GM23338 (cell line): ENCODE results near the gene NIM1K. TPM values are rescaled to one million over a fixed set of nuclear protein-coding genes. Genes with fewer than 3 reads are reported as not detected.

ENCODE experiments used
- ATAC-seq: fragments of 200-7000 bp; cut with Tn5 transposase; 3 replicates; pipeline ENCODE4 v1.9.1; 2020
- DNase-seq: peaks from one replicate; pipeline ENCODE4 v3.0.0-alpha.2; 2015; ENCODE audit warnings: low spot score
- H2AFZ ChIP-seq: fragments of 200-600 bp; sonication (generic); 2 replicates; pipeline ENCODE4 v1.8.0; 2016; ENCODE audit warnings: antibody characterized with exemption, mild to moderate bottlenecking, moderate library complexity
- H3F3A ChIP-seq: fragments of 200-600 bp; sonication (generic); replicated peaks from 2 replicates; pipeline ENCODE4 v1.8.0; 2017; ENCODE audit warnings: antibody characterized with exemption, mixed run types, low read depth
- H3K27ac ChIP-seq: fragments of 200-600 bp; sonication (generic); 2 replicates; pipeline ENCODE4 v1.6.1; 2016; ENCODE audit warnings: low read depth
- H3K27me3 ChIP-seq: fragments of 200-600 bp; sonication (generic); 2 replicates; pipeline ENCODE4 v1.8.0; 2016; ENCODE audit warnings: mild to moderate bottlenecking, mixed run types, moderate library complexity; ENCODE audit not compliant: insufficient read depth
- H3K36me3 ChIP-seq: fragments of 200-600 bp; sonication (generic); 2 replicates; pipeline ENCODE4 v1.8.0; 2016; ENCODE audit warnings: mild to moderate bottlenecking; ENCODE audit not compliant: insufficient read depth
- H3K4me1 ChIP-seq: fragments of 200-600 bp; sonication (generic); 2 replicates; pipeline ENCODE4 v1.8.0; 2016; ENCODE audit warnings: mild to moderate bottlenecking, moderate library complexity; ENCODE audit not compliant: insufficient read depth
- H3K4me2 ChIP-seq: fragments of 200-600 bp; sonication (generic); 2 replicates; pipeline ENCODE4 v1.7.1; 2017; ENCODE audit warnings: mixed run types
- H3K4me3 ChIP-seq: fragments of 200-600 bp; sonication (generic); 2 replicates; pipeline ENCODE4 v1.6.1; 2016; ENCODE audit warnings: mixed run types
- H3K79me2 ChIP-seq: fragments of 200-600 bp; sonication (generic); replicated peaks from 2 replicates; pipeline ENCODE4 v1.8.0; 2017; ENCODE audit warnings: mild to moderate bottlenecking; ENCODE audit not compliant: insufficient read depth
- H3K9me2 ChIP-seq: fragments of 200-600 bp; sonication (generic); 2 replicates; pipeline ENCODE4 v1.8.0; 2017; ENCODE audit not compliant: insufficient read depth
- H4K20me1 ChIP-seq: fragments of 200-600 bp; sonication (generic); replicated peaks from 2 replicates; pipeline ENCODE4 v1.8.0; 2017; ENCODE audit warnings: mild to moderate bottlenecking; ENCODE audit not compliant: insufficient read depth
- H3K27ac Mint-ChIP-seq: 2 replicates; pipeline ENCODE4 v1.8.0; 2020; ENCODE audit warnings: inconsistent platforms, mild to moderate bottlenecking, moderate library complexity, mixed read lengths
- H3K27me3 Mint-ChIP-seq: 3 replicates; pipeline ENCODE4 v1.8.0; 2022; ENCODE audit warnings: low read depth, mild to moderate bottlenecking, moderate library complexity, mixed read lengths, inconsistent platforms; ENCODE audit not compliant: insufficient read depth, poor library complexity
- H3K36me3 Mint-ChIP-seq: 3 replicates; pipeline ENCODE4 v1.8.0; 2021; ENCODE audit warnings: low read depth, mild to moderate bottlenecking, inconsistent platforms, moderate library complexity, mixed read lengths
- H3K4me1 Mint-ChIP-seq: 3 replicates; pipeline ENCODE4 v1.8.0; 2020; ENCODE audit warnings: mild to moderate bottlenecking, inconsistent platforms, mixed read lengths
- H3K4me3 Mint-ChIP-seq: 3 replicates; pipeline ENCODE4 v1.8.0; 2021; ENCODE audit warnings: moderate library complexity, mild to moderate bottlenecking, inconsistent platforms, mixed read lengths
- H3K9me3 Mint-ChIP-seq: 3 replicates; pipeline ENCODE4 v1.8.0; 2020; ENCODE audit warnings: moderate library complexity, mild to moderate bottlenecking, inconsistent platforms, mixed read lengths
- CREB1 ChIP-seq: fragments of 250-450 bp; sonication (Bioruptor Pico); IDR thresholded peaks from 2 replicates; pipeline ENCODE4 v1.5.0; 2020; ENCODE audit warnings: low read depth, mild to moderate bottlenecking, moderate library complexity
- EZH2 ChIP-seq: fragments of 200-600 bp; sonication (generic); IDR thresholded peaks from one replicate; pipeline ENCODE4 v1.8.0; 2017; ENCODE audit warnings: antibody characterized with exemption, mild to moderate bottlenecking, low read depth; ENCODE audit not compliant: unreplicated experiment
- EZH2phosphoT487 ChIP-seq: fragments of 200-600 bp; sonication (generic); IDR thresholded peaks from one replicate; pipeline ENCODE4 v1.8.1; 2018; ENCODE audit warnings: antibody characterized with exemption; ENCODE audit not compliant: unreplicated experiment
- JUNB ChIP-seq: IDR thresholded peaks from one replicate; pipeline ENCODE4 v1.6.1; 2016; ENCODE audit warnings: antibody characterized with exemption; ENCODE audit not compliant: unreplicated experiment
- NANOG ChIP-seq: IDR thresholded peaks from 2 replicates; pipeline ENCODE4 v1.6.1; 2016; ENCODE audit warnings: antibody characterized with exemption, borderline replicate concordance
- POLR2AphosphoS5 ChIP-seq: IDR thresholded peaks from 2 replicates; pipeline ENCODE4 v1.6.1; 2016; ENCODE audit warnings: antibody characterized with exemption, low read depth
- STAT1 ChIP-seq: IDR thresholded peaks from one replicate; pipeline ENCODE4 v1.6.1; 2016; ENCODE audit warnings: antibody characterized with exemption; ENCODE audit not compliant: unreplicated experiment
- ZNF114 ChIP-seq: fragments of 250-450 bp; sonication (Bioruptor Pico); IDR thresholded peaks from 2 replicates; pipeline ENCODE4 v1.5.0; 2020; ENCODE audit warnings: mild to moderate bottlenecking, moderate library complexity
- ZNF331 ChIP-seq: fragments of 250-450 bp; sonication (Bioruptor Pico); IDR thresholded peaks from 2 replicates; pipeline ENCODE4 v1.5.0; 2020; ENCODE audit warnings: low read depth, mild to moderate bottlenecking, moderate library complexity
- polyA plus RNA-seq: library from polyadenylated mRNA; unstranded; fragments of >200 nt; fragmentation: Nextera tagmentation; extraction: Ambion mirVana; gene quantifications from 2 replicates; pipeline ENCODE4 v1.2.1, GENCODE V29; 2016
- total RNA-seq: library from RNA; depleted of rRNA; stranded (reverse); fragments of >200 nt; shearing (Covaris generic); gene quantifications from 2 replicates; pipeline ENCODE4 v1.2.3, GENCODE V29; 2014
- TF ChIP-seq, protein P1 (sequence below): IDR thresholded peaks from one replicate; pipeline ENCODE4 v1.6.1; 2018; ENCODE audit warnings: antibody characterized with exemption; ENCODE audit not compliant: unreplicated experiment
- TF ChIP-seq, protein P2 (sequence below): fragments of 250-450 bp; sonication (Bioruptor Pico); IDR thresholded peaks from 2 replicates; pipeline ENCODE4 v1.5.0; 2020; ENCODE audit warnings: mild to moderate bottlenecking, moderate library complexity
- TF ChIP-seq, protein P3 (sequence below): IDR thresholded peaks from 2 replicates; pipeline ENCODE4 v1.6.1; 2016; ENCODE audit warnings: antibody characterized with exemption
- TF ChIP-seq, protein P4 (sequence below), 2 experiments: fragments of 200-600 bp in 1 of 2; sonication (generic) in 1 of 2; conservative IDR thresholded peaks; 2 replicates each; pipeline versions ENCODE4 v1.5.1 to v1.6.1; 2016 to 2017; ENCODE audit warnings: antibody characterized with exemption in 2 of 2, low read depth in 2 of 2, mild to moderate bottlenecking in 2 of 2, moderate library complexity in 1 of 2

The NIM1K gene
- total and polyA plus RNA-seq, 2 experiments from 2014 or later = not detected

DNA sequence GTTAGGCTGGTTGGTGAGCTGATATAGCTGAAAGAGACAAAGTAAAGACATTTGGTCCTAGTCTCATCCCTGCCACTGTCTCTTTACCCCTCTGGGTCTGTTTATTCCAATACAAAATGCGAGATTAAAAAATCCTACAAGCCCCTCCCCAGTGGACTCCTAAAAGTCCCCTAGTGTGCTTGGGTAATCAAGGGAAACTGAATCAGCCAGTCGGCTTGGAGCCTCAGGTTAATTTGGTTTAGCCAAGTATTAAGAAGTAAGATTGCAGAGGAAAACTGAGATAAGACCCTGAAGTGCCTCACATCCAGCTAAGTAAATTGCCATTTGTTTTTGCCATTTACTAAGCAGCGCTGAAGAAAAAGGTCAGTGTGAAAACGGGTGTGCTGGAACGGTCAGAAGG is 10.4 kb downstream of the NIM1K start:
- H3K4me3 ChIP-seq = no peak overlapping the region
- H3K36me3 Mint-ChIP-seq = no peaks in the 10 kb centered on the region
- ATAC-seq (no peak), DNase-seq (no peak)
- no peak overlapping the region for H3K4me2 ChIP-seq
- no peaks in the 10 kb centered on the region for H3K36me3 ChIP-seq
- H3K4me3 Mint-ChIP-seq = no peak overlapping the region
- no peaks in the 10 kb centered on the region for H3K4me1 ChIP-seq
- no peaks in the 10 kb centered on the region for H3K9me2 ChIP-seq
- TF ChIP-seq, protein P1, sequence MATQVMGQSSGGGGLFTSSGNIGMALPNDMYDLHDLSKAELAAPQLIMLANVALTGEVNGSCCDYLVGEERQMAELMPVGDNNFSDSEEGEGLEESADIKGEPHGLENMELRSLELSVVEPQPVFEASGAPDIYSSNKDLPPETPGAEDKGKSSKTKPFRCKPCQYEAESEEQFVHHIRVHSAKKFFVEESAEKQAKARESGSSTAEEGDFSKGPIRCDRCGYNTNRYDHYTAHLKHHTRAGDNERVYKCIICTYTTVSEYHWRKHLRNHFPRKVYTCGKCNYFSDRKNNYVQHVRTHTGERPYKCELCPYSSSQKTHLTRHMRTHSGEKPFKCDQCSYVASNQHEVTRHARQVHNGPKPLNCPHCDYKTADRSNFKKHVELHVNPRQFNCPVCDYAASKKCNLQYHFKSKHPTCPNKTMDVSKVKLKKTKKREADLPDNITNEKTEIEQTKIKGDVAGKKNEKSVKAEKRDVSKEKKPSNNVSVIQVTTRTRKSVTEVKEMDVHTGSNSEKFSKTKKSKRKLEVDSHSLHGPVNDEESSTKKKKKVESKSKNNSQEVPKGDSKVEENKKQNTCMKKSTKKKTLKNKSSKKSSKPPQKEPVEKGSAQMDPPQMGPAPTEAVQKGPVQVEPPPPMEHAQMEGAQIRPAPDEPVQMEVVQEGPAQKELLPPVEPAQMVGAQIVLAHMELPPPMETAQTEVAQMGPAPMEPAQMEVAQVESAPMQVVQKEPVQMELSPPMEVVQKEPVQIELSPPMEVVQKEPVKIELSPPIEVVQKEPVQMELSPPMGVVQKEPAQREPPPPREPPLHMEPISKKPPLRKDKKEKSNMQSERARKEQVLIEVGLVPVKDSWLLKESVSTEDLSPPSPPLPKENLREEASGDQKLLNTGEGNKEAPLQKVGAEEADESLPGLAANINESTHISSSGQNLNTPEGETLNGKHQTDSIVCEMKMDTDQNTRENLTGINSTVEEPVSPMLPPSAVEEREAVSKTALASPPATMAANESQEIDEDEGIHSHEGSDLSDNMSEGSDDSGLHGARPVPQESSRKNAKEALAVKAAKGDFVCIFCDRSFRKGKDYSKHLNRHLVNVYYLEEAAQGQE = no peak
- TF ChIP-seq ZNF331 (CRISPR knock-in tag) = no peak
- TF ChIP-seq, protein P2, sequence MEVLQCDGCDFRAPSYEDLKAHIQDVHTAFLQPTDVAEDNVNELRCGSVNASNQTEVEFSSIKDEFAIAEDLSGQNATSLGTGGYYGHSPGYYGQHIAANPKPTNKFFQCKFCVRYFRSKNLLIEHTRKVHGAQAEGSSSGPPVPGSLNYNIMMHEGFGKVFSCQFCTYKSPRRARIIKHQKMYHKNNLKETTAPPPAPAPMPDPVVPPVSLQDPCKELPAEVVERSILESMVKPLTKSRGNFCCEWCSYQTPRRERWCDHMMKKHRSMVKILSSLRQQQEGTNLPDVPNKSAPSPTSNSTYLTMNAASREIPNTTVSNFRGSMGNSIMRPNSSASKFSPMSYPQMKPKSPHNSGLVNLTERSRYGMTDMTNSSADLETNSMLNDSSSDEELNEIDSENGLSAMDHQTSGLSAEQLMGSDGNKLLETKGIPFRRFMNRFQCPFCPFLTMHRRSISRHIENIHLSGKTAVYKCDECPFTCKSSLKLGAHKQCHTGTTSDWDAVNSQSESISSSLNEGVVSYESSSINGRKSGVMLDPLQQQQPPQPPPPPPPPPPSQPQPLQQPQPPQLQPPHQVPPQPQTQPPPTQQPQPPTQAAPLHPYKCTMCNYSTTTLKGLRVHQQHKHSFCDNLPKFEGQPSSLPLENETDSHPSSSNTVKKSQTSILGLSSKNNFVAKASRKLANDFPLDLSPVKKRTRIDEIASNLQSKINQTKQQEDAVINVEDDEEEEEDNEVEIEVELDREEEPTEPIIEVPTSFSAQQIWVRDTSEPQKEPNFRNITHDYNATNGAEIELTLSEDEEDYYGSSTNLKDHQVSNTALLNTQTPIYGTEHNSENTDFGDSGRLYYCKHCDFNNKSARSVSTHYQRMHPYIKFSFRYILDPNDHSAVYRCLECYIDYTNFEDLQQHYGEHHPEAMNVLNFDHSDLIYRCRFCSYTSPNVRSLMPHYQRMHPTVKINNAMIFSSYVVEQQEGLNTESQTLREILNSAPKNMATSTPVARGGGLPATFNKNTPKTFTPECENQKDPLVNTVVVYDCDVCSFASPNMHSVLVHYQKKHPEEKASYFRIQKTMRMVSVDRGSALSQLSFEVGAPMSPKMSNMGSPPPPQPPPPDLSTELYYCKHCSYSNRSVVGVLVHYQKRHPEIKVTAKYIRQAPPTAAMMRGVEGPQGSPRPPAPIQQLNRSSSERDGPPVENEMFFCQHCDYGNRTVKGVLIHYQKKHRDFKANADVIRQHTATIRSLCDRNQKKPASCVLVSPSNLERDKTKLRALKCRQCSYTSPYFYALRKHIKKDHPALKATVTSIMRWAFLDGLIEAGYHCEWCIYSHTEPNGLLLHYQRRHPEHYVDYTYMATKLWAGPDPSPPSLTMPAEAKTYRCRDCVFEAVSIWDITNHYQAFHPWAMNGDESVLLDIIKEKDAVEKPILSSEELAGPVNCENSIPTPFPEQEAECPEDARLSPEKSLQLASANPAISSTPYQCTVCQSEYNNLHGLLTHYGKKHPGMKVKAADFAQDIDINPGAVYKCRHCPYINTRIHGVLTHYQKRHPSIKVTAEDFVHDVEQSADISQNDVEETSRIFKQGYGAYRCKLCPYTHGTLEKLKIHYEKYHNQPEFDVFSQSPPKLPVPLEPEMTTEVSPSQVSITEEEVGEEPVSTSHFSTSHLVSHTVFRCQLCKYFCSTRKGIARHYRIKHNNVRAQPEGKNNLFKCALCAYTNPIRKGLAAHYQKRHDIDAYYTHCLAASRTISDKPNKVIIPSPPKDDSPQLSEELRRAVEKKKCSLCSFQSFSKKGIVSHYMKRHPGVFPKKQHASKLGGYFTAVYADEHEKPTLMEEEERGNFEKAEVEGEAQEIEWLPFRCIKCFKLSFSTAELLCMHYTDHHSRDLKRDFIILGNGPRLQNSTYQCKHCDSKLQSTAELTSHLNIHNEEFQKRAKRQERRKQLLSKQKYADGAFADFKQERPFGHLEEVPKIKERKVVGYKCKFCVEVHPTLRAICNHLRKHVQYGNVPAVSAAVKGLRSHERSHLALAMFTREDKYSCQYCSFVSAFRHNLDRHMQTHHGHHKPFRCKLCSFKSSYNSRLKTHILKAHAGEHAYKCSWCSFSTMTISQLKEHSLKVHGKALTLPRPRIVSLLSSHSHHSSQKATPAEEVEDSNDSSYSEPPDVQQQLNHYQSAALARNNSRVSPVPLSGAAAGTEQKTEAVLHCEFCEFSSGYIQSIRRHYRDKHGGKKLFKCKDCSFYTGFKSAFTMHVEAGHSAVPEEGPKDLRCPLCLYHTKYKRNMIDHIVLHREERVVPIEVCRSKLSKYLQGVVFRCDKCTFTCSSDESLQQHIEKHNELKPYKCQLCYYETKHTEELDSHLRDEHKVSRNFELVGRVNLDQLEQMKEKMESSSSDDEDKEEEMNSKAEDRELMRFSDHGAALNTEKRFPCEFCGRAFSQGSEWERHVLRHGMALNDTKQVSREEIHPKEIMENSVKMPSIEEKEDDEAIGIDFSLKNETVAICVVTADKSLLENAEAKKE (CRISPR knock-in tag) = no peak
- TF ChIP-seq, protein P3, sequence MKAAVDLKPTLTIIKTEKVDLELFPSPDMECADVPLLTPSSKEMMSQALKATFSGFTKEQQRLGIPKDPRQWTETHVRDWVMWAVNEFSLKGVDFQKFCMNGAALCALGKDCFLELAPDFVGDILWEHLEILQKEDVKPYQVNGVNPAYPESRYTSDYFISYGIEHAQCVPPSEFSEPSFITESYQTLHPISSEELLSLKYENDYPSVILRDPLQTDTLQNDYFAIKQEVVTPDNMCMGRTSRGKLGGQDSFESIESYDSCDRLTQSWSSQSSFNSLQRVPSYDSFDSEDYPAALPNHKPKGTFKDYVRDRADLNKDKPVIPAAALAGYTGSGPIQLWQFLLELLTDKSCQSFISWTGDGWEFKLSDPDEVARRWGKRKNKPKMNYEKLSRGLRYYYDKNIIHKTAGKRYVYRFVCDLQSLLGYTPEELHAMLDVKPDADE = no peak
- TF ChIP-seq JUNB = no peak
- no peak for TF ChIP-seq CREB1
- no peak for TF ChIP-seq EZH2phosphoT487
- TF ChIP-seq ZNF114 (CRISPR knock-in tag) = no peak
- no peak for TF ChIP-seq STAT1
- TF ChIP-seq, protein P4, sequence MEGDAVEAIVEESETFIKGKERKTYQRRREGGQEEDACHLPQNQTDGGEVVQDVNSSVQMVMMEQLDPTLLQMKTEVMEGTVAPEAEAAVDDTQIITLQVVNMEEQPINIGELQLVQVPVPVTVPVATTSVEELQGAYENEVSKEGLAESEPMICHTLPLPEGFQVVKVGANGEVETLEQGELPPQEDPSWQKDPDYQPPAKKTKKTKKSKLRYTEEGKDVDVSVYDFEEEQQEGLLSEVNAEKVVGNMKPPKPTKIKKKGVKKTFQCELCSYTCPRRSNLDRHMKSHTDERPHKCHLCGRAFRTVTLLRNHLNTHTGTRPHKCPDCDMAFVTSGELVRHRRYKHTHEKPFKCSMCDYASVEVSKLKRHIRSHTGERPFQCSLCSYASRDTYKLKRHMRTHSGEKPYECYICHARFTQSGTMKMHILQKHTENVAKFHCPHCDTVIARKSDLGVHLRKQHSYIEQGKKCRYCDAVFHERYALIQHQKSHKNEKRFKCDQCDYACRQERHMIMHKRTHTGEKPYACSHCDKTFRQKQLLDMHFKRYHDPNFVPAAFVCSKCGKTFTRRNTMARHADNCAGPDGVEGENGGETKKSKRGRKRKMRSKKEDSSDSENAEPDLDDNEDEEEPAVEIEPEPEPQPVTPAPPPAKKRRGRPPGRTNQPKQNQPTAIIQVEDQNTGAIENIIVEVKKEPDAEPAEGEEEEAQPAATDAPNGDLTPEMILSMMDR (conservative IDR thresholded peaks at IDR 0.05; ENCODE audit: low read depth in 2 of 2) = no peak
- TF ChIP-seq EZH2 = no peak
- TF ChIP-seq POLR2AphosphoS5 = no peak
- no peak for TF ChIP-seq NANOG
- H3F3A ChIP-seq = no peaks in the 10 kb centered on the region
- no peaks in the 10 kb centered on the region for H3K79me2 ChIP-seq
- no peaks in the 10 kb centered on the region for H3K4me1 Mint-ChIP-seq
- H2AFZ ChIP-seq = peak overlapping the region; percentile 68
- H3K27me3 ChIP-seq = no peaks in the 10 kb centered on the region
- H3K9me3 Mint-ChIP-seq = no peaks in the 10 kb centered on the region
- H3K27ac ChIP-seq = no peak overlapping the region
- H3K27ac Mint-ChIP-seq = no peak overlapping the region
- H3K27me3 Mint-ChIP-seq = peaks cover 4% of the 10 kb centered on the region
- H4K20me1 ChIP-seq = no peaks in the 10 kb centered on the region
